Measurements from ENCODE around the gene DLG4.

The DLG4 gene

DNA sequence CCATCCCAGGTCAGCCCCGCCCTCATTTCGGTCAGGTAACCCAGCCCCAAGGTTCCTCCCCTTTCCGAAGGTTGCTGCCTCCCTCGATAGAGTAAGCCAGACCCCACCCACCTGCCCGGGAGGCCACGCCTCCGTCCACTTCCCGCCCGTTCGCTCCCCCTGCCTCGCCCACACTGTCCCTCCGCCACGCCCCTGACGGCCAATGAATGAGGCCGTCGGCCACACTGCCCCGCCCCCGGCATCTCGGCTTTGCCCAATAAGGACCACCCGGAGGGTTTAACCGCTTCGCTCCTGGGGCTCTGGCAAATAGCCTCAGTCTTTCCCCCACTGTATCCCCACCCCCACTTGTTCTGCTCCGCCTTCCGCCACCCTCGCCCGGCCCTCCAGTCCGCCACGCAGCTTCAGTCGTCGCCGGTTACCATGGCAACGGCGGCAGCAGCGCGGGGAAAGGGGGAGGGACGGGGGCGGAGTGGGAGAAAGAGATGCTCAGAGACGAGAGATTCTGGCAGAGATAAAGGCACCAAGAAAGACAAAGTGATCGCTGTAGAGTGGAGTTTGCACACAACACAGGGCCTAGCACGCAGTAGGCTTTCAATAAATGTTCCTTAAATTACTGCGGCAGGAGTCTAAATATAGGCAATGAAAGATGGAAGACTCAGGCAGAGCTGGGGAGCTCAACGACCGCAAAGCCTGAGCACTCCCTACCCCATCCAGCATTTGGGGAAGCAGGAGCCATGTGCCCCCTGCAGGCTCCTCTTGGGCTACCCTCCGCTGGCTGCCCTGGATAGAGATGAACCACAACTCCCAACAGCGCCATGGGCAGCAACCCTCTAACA lies 5.1 kb downstream of the DLG4 start:
- DNase-seq (ENCODE audit: low read depth in 2 of 2): peak; percentile 95 to 98

DNA sequence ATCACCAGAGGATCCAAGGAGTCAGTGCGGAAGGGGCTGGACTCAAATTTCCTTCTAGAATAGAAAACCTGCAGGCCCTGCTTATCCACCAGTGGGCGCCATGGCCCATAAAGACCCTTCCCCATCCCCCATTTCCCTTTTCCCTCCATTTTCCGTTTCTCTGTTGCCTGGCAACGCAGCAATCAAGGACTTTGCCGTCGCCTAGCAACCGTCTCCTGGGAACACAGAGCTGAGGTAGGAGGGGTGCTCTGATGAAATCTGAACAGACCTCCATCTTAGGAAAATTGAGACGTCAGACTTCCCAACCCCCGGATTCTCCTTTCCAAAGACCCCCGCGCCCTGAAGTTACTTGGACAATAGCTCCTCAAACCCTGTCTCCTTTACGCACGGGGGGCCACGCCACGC lies 5.7 kb downstream of the DLG4 start:
- peak in 1 of 2 donors; percentile 20 for DNase-seq (ENCODE audit: low read depth in 2 of 2)

DNA sequence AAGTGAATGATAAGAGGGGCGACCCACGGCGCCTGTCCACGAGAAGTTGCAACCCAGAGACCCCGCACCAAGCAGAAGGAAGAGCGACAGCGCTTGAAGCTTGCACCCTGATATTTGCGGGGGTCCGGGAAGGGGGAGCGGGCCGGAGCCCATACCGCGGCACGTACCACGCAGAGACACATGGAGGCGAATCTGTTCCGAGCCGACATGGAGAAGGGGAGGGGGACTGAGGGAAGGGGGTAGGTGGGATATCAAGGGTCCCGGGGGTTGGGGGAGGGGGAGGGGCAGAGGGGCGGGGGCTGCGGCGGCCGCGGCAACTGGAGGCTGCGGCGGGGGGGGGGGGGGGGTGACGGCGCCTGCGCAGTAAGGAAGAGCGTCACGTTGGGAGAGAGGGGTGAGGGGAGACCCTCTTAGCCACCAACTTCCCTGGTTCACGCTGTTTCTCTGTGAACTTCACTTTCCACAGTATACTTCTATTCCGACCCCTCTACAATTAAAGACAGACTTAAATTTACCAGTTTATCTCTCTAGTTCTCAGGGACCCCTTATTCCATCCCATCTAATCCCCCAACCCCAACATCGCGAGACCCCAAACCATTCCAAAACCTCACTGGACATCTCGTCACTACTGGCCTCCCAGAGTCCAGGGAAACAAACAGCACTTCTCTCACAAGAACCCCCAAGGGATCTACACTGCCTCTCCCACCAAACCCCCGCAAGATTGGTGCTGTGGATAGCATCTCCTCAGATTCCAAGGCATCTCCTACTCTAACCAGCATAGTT lies 8.0 kb downstream of the DLG4 start:
- no peak for DNase-seq (ENCODE audit: low read depth in 2 of 2)

DNA sequence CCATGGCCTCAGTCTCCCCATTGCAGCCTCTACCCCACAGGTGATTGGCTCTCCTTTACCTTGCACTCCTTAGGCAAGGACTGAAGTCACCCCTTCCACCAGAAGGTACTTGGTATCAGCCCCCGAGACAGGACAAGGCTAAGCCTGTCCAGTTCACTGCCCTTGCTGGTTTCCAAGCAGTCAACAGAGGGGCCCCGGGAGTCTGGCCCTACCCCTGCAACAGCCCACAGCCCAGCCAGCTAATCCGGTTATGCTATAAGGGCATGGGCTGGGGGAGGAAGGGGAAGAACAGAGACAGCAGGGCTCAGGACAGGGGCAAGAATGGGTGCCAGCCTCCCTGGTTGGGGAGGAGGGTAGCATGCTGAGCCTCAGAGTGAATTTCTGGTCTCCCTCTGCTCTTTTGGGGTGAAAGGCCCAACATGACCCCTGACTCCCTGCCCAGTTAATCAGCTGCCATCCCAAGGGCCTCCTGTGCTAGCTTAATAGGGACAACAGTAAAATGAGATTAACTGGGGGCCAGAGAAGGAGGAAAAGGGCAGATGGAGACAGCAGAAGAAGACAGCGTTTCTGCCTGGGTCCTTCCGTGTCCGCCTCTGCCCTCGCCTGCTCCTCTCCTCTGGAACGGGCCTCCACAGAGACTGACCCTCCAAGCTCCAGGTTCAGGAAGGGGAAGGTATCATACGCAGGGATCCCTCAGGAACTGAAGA lies 10.7 kb downstream of the DLG4 start:
- no peak for DNase-seq (ENCODE audit: low read depth in 2 of 2)

DNA sequence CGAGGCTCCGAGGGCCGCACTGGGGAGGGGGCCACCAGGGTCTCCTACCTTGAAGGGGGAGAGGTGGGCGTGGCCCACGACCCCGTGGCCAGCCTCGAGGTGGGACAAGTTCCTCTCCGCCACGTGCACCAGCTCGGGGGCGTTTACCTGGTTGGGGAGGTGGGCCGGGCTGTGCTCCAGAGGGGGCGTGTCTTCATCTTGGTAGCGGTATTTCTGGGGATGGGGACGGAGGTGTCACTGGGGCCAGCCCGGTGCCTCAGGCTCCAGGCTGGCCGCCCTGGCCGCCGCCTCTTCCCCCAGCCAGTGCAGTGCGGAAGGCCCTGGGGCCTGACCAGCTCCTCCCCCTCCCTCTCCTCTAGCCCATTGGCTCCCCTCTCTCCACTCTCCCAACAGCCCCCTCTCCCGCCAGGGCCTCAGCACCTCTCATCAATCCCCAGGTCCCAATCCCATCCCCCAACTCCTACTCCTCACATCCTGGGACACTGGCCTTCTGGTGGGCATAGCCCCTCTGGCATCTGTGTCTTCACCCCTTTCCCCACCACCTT lies 11.5 kb downstream of the DLG4 start:
- no peak for DNase-seq (ENCODE audit: low read depth in 2 of 2)

DNA sequence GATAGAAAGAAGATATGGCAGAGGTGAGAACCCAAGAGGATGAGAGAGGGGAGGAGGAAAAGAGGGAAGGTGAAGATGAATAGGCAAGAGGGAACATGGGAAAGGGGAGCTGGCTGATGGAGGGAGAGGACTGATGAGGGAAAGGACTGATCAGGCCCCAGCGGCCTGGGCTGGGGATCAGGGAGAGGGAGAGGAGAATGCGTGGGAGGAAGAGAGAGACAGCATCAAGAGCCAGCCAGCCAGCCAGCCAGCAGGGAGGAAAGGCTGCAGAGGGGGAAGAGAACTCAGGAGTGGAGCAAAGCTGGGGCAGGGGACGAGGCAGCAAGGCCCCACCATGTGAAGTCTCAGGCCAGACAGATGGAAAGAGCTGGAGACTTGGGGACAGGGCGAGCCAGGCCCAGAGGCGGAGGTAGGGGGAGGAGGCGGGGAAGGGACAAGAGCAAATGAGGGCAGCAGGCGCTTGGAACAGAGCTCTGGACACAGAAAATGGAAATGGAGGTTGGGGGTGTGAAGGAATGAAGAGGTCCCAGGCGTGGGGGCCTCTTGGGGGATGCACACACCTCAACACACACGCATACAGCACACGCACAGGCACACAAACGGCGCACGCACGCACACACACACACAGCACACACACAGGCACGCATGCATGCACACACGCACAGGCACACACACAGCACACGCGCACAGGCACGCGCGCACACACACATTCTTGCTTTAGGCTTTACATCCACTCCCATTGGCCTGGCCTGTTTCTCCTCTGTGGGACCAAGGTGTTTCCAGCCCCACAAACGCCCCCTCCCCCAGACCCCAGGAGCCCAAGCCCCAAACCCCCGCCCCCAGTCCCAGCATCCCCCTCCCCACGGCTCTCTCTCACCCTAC lies 12.3 kb downstream of the DLG4 start:
- no peak for DNase-seq (ENCODE audit: low read depth in 2 of 2)

DNA sequence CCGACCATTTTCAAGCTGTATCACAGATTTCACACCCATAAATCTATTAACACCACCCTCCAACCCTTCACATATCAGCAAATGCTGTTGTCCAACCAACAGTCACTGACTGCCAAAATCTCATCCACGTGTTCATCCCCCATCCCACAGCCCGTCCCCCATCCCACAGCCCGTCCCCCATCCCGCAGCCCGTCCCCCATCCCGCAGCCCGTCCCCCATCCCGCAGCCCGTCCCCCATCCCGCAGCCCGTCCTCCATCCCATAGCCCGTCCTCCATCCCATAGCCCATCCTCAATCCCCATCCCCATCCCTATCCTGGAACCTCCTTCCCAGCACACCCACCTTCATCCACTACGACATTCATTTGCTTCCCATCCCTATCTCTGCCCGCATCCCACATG lies 14.1 kb downstream of the DLG4 start:
- no peak for DNase-seq (ENCODE audit: low read depth in 2 of 2)

DNA sequence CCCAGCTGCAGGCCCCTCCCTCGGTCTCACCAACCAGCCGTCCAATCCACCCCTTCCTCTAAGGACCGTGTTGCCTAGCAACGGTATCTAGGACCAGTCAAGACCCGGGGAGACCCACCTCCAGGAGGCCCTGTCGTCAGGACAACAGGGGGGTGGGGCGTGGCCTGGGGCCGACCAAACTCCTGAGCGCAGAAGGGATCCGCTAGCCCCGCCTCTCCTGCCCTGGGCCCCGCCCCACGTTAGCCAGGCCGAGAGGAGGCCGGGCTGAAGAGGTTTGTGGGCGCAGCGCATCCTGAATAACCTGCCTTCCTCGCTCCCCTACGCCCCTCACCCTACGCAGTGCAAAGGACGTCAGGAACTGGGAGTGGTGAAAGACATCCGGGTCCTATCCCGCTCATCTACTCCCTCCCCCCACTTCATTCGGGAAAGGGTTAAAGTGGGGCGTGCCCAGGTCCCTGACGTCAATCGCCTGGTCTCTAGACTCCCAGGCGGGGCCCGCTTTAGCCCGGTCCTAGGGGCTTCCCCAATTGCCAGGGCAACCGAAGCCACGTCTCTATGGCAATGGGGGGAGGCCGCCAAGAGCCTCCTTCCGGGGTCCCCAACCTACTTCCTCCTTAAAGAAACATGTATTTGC lies 14.7 kb downstream of the DLG4 start:
- DNase-seq (ENCODE audit: low read depth in 2 of 2): peak; percentile 85 to 88

DNA sequence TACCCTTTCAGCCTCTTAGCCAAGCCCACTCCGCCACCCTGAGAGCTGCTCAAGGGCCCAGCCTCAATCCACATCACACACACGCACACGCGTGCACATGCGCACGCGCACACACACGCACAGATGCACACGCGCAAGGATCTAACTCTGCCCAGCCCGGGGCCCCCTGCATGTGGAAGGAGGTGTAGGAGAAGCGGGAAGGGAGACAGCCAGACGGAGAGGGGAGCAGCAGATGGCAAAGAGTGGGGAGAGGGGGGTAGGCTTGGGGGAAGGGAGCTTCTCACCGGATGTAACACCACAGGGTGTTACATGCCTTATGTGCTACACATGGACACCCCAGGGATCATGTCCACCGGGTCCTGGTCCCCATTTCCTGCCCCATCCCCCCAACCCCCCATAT lies 15.3 kb downstream of the DLG4 start:
- no peak for DNase-seq (ENCODE audit: low read depth in 2 of 2)

DNA sequence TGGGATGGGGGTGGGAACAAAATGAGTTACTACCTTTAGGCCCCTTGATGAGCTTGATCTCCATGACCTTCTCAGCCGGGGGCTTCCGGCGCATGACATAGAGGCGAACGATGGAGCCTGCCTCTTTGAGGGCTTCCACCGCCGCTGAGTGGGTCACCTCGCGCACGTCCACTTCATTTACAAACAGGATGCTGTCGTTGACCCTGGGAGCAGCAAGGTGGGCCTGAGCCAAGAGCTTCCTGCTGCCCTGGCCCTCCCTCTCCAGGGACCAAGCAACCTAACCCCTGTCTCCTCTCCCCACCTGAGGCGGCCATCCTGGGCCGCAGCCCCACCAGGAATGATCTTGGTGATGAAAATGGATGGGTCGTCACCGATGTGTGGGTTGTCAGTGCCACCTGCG lies 16.2 kb downstream of the DLG4 start:
- DNase-seq (ENCODE audit: low read depth in 2 of 2): no peak

DNA sequence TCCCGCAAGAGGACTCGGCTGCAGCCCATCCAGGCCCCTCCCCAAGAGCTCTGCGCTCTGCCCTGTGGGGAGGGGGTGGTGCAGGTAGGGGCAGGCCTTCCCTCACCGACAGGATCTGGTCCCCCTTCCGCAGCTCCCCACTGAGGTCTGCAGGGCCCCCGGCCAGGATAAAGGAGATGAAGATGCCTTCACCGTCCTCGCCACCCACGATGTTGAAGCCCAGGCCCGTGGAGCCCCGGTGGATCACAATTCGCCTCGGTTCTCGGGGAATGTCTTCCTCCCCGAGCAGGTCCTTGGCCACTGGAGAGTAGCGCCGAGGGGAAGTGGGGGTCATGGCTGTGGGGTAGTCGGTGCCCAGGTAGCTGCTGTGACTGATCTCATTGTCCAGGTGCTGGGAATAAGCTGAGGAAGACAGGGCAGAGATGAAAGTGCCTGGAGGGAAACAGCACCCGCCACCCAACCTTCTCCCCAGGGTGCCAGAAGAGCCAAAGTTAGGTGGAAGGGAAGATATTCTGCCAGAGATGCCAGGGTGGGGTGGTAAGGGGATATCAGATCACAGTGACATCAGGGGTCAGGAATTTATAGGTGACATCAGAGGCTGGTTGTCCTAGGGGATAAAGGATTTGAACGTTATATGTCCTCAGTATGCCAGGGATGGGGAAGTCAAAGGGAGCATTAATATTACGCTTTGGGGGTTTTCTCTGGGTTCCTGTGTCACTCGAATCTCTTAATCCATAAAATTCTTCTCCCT lies 22.8 kb downstream of the DLG4 start:
- DNase-seq (ENCODE audit: low read depth in 2 of 2): no peak

DNA sequence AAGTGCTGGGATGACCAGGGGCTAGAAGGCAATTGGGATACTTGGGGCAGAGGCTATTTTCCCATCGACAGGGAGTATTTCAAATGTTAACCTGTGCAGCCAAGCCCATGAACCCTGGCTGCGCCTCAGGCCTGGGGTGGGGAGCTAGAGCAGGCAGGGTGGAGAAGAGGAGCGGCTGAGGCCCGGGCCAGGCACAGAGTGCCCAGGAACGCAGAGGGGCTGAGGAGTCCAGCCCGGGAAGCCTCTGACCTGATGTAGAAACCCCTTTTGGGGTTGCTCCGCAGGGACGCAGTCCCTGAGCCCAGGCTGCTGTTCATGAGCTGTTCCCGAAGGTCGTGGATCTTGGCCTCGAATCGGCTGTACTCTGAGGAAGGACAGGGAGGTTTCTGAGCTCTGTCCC lies 23.7 kb downstream of the DLG4 start:
- no peak for DNase-seq (ENCODE audit: low read depth in 2 of 2)

DNA sequence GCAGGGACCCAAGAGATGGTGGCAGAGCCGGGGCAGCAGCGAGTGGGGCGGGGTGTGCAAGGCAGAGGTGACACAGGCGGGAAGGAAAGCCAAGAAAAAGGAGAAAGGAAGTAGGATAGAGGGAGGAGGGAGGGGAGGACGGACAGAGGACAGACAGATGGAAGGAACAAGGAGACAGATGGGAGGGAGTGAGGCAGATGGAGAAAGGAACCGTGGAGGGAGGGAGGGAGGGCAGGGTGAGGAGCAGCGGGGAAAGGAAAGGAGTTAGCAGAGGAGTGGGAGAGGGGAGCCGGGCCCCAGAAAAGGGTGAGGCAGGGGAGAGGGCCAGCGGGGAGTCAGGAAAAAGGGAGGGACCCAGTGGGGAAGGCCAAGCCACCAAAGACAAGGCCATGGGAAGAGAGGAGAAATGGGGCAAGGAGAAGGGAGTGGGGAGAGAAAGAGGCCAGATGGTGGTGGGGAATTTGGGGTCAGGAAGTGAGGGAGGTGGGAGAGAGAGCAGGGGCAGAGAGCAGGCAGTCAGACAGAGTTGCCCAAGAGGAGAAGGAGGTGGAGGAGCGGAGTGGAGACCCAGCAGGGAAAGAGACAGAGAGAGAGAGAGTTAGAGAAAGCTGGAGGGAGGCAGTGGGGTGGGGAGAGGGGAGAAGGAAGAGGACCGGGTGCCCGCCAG lies 27.2 kb downstream of the DLG4 start:
- no peak for DNase-seq (ENCODE audit: low read depth in 2 of 2)

DNA sequence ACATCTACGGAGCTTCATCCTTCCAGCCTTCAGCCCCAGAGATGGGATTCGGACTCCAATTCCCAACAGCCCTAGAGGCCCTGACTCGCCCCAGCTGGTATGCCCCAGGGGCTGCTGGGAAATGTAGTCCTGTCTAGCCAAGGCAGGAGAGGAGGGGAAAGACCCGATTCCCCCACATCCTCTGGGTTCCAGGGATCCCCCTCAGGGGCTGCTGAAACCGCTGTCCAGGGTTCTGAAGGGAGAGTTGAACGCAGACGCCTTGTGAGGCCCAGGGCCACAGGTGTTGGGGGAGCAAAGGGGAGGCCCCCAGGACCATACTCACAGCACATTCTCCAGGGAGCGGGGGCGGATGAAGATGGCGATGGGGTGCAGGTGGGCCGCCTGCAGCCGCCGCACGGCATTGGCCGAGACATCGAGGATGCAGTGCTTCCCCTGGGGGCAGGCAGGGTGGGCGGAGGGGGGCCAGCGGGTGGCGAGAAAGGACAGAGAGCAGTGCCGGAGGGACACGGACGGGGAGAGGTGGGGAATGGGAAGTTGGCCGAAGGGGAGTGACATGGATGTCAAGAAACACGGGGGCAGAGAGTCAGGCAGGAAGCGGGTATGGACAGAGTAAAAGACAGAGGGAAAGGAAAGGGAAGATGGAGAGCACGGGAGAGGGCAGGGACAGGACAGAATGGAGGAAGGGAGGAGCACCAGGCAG lies 27.9 kb downstream of the DLG4 start:
- no peak for DNase-seq (ENCODE audit: low read depth in 2 of 2)

DNA sequence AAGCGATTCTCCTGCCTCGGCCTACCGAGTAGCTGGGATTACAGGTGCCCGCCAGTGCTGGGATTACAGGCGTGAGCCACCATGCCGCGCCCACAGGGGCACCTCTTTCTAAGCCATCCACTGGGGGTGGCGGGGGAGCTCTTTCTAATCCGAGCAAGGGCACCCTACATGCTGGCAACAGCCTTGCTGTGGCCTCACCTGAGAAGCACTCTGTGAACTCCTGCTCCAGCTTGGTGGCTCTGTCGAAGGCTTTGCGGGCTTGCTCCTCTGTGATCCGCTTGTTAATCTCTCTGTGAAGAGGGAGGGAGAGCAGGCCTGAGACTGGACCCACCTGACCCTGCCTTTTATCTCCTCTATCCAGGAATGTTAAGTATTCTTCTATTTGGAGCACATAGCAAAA lies 28.6 kb downstream of the DLG4 start:
- DNase-seq (ENCODE audit: low read depth in 2 of 2): no peak

DNA sequence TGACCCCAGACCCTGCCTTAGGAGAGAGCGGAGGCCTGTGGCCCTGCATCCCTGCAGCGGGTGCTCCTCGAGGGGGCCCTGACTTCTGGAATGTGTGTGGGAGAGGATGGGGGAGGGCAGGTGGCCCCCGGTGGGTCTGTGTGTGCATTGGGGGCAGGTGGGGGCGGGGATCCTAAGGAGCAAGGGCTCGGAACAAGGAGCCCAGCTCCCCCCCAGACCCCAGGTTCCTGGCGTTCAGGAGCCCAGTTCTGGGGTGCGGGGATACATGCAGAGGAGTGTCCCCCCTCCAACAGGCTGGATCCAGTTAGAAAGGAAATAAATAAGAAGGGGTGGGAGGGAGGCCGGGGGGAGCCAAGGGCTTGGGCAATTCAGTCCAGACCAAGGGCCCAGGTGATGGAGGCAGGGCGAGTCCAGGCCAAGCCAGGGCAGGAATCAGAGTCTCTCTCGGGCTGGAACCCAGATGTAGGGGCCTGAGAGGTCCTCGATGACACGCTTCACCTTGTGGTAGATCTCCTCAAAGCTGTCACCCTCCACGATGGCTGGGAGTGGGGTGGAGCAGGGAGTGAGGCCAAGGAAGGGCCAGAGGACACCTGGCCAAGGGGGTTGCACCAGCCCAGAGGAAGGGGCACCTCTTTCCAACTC lies 29.2 kb downstream of the DLG4 start:
- DNase-seq (ENCODE audit: low read depth in 2 of 2): no peak

DNA sequence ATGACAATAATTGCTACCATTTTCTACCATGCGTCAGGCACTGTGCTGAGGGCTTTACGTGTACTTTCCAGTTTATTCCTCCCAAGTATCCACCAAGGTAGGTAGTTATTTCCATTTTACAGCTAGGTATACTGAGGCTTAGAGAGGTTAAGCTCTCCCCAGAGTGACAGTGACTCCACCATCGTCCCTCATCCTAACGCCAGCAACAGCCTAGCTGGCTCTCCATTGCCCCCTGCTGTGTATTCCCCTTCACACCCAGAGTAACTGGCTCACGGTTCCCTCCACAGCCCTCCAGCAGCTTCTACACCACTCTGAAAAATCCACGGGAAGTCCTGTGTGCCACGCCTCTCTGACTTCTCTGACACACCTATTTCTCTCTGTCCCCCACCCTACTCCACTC lies 33.4 kb downstream of the DLG4 start:
- no peak for DNase-seq (ENCODE audit: low read depth in 2 of 2)

DNA sequence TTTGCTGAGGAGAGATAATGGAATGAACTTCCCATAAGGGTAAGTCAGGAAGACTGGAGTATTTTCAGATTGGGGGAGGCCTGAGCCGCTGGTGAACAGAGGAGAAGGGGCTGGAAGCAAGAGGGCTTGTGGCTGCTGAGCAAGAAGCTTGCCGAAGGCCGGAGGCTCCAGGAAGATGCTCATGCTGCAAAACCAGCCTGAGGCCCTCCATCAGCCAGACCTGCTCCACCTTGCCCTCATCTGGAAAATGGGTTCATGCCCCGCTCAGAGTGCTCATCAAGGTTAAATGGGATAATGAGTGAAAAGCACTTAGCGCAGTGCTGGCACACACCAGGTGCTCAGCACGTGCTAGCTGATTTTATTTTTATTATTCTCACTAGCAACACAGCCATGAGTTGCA lies 35.0 kb downstream of the DLG4 start:
- DNase-seq (ENCODE audit: low read depth in 2 of 2): no peak
